Erythroblast (primary cell): Measurements from ENCODE around the gene DLG3.

Experiments used
- GATA1 ChIP-seq: IDR thresholded peaks from 2 replicates; pipeline ENCODE4 v1.6.1; 2011; ENCODE audit warnings: low read depth, mild to moderate bottlenecking, control low read depth, low read length, moderate library complexity
- POLR2A ChIP-seq: IDR thresholded peaks from 2 replicates; pipeline ENCODE4 v1.6.1; 2011; ENCODE audit warnings: mild to moderate bottlenecking, low read length

DNA sequence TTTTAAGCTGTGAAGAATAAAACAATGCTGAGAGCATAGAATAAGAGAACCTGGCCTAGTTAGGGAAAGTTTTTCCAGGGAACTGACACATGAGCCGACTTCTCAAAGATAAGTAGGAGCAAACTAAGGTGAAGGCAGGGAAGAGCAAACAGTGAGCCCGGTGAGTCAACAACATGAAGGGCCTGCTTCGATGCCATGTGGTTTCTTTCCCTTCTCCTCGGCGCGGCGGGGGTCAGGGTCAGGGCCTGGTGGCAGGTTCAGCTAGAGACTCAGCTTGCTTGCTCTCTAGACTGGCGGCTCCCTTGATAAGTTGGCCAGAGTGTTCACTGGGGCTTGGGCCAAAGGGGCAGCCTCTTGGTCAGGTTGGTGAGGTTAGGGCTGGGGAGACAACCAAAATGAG lies 81.1 kb downstream of the DLG3 start:
- no peak for TF ChIP-seq POLR2A
- TF ChIP-seq GATA1, result no peak
